Brain microvascular endothelial cell (primary cell): Measurements from ENCODE around the gene SMOC2.

Source experiments
- DNase-seq: peaks from one replicate; pipeline ENCODE4 v3.0.0-alpha.2; 2020
- H3K27ac ChIP-seq: fragments of 250-450 bp; sonication (Bioruptor Pico); 2 replicates; pipeline ENCODE4 v1.5.1; 2020; ENCODE audit warnings: mild to moderate bottlenecking, moderate library complexity
- H3K27me3 ChIP-seq: fragments of 250-450 bp; sonication (Bioruptor Pico); replicated peaks from 2 replicates; pipeline ENCODE4 v1.5.1; 2020; ENCODE audit warnings: mild to moderate bottlenecking
- H3K36me3 ChIP-seq: fragments of 250-450 bp; sonication (Bioruptor Pico); replicated peaks from 2 replicates; pipeline ENCODE4 v1.5.1; 2020; ENCODE audit warnings: mild to moderate bottlenecking
- H3K4me3 ChIP-seq: 2 replicates; pipeline ENCODE4 v1.5.1; 2011; ENCODE audit warnings: low read depth, mild to moderate bottlenecking, control low read depth, low read length, moderate library complexity
- in situ Hi-C: cut with HindIII; loops from 2 replicates; pipeline ENCODE4 v1.10.0; 2017; ENCODE audit warnings: low sequenced_read_pairs, low pct_ligation_motif_present
- TF ChIP-seq, protein P1 (sequence below): IDR thresholded peaks from 2 replicates; pipeline ENCODE4 v1.5.1; 2011; ENCODE audit warnings: low read depth, mild to moderate bottlenecking, moderate library complexity, low read length, control low read depth, inconsistent platforms; ENCODE audit errors: missing control alignments

Gene SMOC2

DNA sequence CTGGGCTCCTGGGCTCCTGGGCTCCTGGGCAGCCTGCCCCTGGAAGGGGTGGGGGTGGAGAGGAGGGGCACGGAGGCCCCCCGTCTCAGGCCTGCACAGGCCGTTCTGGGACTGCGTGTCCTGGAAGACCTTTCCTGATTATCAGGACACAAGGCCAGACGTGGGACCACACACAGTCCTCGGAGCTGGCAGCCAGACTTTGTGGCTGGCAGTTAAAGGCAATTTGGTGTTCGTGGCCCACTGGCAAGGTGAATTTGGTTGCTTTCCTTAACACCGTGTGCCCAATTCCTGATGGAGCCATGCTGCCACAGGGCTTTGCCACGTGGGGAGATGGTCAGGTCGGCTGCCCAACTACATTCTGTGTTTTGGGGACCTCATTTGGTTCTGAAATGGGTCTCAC is 113.5 kb downstream of the SMOC2 start:
- Histone ChIP-seq H3K36me3 (no peaks in the 10 kb centered on the region), H3K27me3 (no peaks in the 10 kb centered on the region), H3K4me3 (no peak overlapping the region), H3K27ac (no peak overlapping the region)
- TF ChIP-seq, protein P1, sequence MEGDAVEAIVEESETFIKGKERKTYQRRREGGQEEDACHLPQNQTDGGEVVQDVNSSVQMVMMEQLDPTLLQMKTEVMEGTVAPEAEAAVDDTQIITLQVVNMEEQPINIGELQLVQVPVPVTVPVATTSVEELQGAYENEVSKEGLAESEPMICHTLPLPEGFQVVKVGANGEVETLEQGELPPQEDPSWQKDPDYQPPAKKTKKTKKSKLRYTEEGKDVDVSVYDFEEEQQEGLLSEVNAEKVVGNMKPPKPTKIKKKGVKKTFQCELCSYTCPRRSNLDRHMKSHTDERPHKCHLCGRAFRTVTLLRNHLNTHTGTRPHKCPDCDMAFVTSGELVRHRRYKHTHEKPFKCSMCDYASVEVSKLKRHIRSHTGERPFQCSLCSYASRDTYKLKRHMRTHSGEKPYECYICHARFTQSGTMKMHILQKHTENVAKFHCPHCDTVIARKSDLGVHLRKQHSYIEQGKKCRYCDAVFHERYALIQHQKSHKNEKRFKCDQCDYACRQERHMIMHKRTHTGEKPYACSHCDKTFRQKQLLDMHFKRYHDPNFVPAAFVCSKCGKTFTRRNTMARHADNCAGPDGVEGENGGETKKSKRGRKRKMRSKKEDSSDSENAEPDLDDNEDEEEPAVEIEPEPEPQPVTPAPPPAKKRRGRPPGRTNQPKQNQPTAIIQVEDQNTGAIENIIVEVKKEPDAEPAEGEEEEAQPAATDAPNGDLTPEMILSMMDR: no peak
- in situ Hi-C loops: no loop called here
- no peak for DNase-seq

DNA sequence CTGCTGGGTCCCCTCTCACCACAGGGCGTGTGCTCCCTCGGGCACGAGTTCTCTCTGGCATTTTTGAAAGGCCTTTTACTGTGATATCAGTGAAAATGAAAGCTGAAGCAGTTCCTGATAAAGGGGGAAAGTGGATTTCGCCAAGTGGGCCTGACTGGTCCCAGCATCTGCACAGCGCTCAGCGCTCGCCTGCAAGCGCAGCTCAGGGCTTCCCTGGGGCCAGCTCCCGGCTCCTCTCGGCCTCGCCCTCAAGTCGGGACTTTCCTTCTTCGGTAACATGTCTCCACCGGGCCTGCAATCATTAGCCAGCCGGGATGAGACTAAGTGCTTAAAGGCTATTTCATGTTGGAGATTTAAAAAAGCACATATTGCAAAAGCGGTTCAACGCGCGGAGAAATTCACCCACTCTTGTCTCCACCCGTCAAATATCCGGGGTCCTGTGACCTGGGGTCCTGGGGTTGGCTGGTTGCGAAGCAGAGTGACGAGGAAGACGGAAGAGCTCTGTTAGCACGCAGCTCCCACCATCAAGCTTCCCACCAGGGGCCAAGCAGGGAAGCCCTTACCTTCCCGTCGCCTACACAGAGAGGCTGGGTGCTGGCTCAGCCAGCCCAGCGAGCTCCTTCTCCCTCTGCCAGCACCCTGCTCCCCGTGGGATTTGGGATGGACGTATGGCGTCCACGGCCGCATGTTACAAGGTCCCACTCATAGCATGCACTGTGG is 114.1 kb downstream of the SMOC2 start:
- TF ChIP-seq, protein P1: no peak
- no peaks in the 10 kb centered on the region for H3K27me3 ChIP-seq
- no peak overlapping the region for H3K4me3 ChIP-seq
- no peak overlapping the region for H3K27ac ChIP-seq
- in situ Hi-C loops: no loop called here
- H3K36me3 ChIP-seq: no peaks in the 10 kb centered on the region
- no peak for DNase-seq

DNA sequence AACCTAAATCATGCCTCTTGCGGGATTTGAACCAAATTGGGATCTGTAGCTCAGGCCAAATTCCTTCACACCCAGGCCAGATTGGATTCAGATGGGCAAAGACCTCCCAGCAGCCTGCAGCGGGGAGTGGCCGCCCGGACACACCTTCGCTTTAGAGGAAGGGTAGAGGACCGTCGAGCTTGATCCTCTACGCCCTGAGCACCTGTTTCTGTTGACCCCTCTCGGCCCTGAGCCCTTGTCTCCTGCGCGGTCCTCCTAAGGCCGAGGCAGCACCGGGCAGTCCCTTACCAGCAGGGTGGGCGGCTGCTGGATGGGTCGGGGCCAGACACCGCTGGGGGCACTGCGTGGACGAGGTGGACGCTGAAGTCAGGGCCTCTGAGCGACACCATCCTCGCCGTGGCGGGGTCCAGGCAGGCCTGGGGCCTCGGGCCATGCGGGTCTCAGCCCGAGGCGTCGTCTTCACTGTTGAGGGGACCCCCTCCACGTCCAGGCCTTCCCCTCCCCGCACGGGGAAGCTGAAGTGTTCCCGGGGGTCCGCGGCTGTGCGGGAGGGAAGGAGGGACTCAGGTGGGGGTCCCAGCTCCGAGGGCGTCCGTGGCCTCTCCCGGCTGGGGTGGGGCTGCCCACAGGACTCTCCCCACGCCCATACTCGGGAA is 114.8 kb downstream of the SMOC2 start:
- in situ Hi-C loops: no loop called here
- no peaks in the 10 kb centered on the region for H3K36me3 ChIP-seq
- no peak overlapping the region for H3K4me3 ChIP-seq
- TF ChIP-seq, protein P1: no peak
- H3K27me3 ChIP-seq: no peaks in the 10 kb centered on the region
- no peak for DNase-seq
- H3K27ac ChIP-seq: no peak overlapping the region

DNA sequence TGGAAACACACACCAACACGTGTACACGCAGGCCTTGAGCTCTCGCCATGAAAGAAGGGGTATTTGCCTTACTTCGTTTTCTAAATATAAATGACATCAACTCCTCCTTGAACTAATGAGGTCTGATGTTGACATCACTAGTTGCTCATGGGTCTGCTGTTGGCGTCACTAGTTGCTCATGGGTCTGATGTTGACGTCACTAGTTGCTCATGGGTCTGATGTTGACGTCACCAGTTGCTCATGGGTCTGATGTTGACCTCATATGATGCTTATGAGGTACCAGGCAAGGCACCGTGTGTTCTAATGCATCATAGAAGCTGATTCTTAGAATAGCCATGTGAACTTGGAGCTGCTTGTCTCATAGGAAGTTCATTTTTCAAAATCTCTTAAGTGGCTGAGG is 116.5 kb downstream of the SMOC2 start:
- no peak overlapping the region for H3K27ac ChIP-seq
- TF ChIP-seq, protein P1: no peak
- H3K36me3 ChIP-seq: no peaks in the 10 kb centered on the region
- in situ Hi-C loops: no loop called here
- H3K27me3 ChIP-seq: no peaks in the 10 kb centered on the region
- DNase-seq: no peak
- H3K4me3 ChIP-seq: no peak overlapping the region

DNA sequence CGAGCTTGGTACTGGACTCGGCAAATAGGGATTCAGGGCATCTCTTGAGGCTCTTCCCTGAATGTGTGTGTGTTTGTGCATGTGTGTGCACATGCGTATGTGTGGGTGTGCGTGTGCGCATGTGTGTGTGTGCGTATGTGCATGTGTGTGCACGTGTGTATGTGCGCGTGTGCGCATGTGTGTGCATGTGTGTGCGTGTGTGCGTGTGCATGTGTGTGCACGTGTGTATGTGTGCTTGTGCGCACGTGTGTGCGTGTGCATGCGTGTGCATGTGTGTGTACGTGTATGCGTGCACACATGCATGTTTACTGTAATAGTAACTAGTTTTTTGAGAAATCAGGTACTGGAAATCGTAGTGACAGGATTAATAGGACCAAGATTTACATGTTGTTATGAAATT is 117.7 kb downstream of the SMOC2 start:
- no peak overlapping the region for H3K27ac ChIP-seq
- in situ Hi-C loops: no loop called here
- TF ChIP-seq, protein P1: no peak
- H3K4me3 ChIP-seq: no peak overlapping the region
- DNase-seq: no peak
- H3K27me3 ChIP-seq: no peaks in the 10 kb centered on the region
- H3K36me3 ChIP-seq: no peaks in the 10 kb centered on the region
